IPS DF 6.9 (cell line): ENCODE measurements around the gene FAM81A.
"Not testable (repeated sequence)": the region's sequence is repeated elsewhere in the genome, so short reads cannot be mapped to it uniquely, and the experiment has no call there.

Experiments
- DNase-seq: peaks from one replicate; pipeline ENCODE4 v3.0.0-alpha.2; 2013; ENCODE audit warnings: low read depth, low spot score
- H3K27ac ChIP-seq: one replicate; pipeline ENCODE4 v1.5.1; 2013; ENCODE audit warnings: low read length, control low read depth
- H3K27me3 ChIP-seq: 2 replicates; pipeline ENCODE4 v1.6.1; 2013; ENCODE audit warnings: mild to moderate bottlenecking, low read length; ENCODE audit not compliant: control insufficient read depth, insufficient read depth
- H3K36me3 ChIP-seq: 2 replicates; pipeline ENCODE4 v1.6.1; 2013; ENCODE audit warnings: low read length; ENCODE audit not compliant: control insufficient read depth, insufficient read depth
- H3K4me1 ChIP-seq: 2 replicates; pipeline ENCODE4 v1.6.1; 2013; ENCODE audit warnings: low read length; ENCODE audit not compliant: control insufficient read depth, insufficient read depth
- H3K4me3 ChIP-seq: 2 replicates; pipeline ENCODE4 v1.5.1; 2013; ENCODE audit warnings: mild to moderate bottlenecking, low read length
- H3K9me3 ChIP-seq: 2 replicates; pipeline ENCODE4 v1.6.1; 2013; ENCODE audit warnings: low read length, inconsistent platforms; ENCODE audit not compliant: control insufficient read depth, insufficient read depth
- WGBS: extraction: QIAGEN DNeasy Blood & Tissue Kit; methylation state at CpG from one replicate; pipeline ENCODE4 v1.1.7; 2013; ENCODE audit warnings: mixed read lengths, missing lambda C conversion rate; ENCODE audit not compliant: insufficient read length, insufficient coverage; 5-methylcytosine and 5-hydroxymethylcytosine counted together

The FAM81A gene

DNA sequence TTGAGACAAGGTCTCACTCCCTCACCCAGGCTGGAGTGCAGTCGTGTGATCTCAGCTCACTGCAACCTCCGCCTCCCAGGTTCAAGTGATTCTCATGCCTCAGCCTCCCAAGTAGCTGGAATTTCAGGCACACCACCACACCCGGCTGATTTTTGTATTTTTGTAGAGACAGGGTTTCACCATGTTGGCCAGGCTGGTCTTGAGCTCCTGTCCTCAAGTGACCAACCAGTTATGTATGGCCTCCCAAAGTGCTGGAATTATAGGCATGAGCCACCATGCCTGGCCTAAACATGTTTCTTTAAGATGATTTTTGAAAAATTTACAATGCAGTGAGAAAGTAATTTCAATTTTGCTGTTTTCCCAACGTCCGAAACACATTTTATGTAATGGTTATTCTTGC lies 37.2 kb downstream of the FAM81A start:
- H3K27me3 ChIP-seq, H3K4me1 ChIP-seq, H3K27ac ChIP-seq, H3K36me3 ChIP-seq, DNase-seq, H3K4me3 ChIP-seq, H3K9me3 ChIP-seq: not testable (repeated sequence)
- no CpG with 5 or more reads among the region's 5 CpGs for WGBS

DNA sequence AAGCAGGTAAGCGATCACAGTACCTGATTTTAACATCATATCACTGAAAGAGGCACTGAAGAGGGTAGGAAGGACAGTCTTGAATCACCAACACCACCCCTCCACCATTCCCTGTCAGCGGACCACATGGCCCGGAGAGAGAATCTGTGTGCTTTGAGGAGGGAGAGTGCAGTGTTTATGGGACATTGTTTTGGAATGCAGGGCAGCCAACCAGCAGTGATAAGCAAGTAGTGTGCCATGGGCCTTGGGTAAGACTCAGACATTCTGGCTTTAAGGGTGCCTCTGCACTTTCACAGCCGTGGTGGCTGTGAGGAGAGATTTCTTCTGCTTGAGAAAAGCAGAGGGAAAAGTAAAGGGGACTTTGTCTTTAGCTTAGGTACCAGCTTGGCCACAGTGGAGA lies 46.4 kb downstream of the FAM81A start:
- WGBS, result no CpG with 5 or more reads among the region's 4 CpGs
- no peaks in the 10 kb centered on the region for H3K27me3 ChIP-seq
- no peak overlapping the region for H3K4me3 ChIP-seq
- no peaks in the 10 kb centered on the region for H3K36me3 ChIP-seq
- DNase-seq, result no peak
- no peaks in the 10 kb centered on the region for H3K4me1 ChIP-seq
- H3K27ac ChIP-seq, result no peak overlapping the region
- no peaks in the 10 kb centered on the region for H3K9me3 ChIP-seq

DNA sequence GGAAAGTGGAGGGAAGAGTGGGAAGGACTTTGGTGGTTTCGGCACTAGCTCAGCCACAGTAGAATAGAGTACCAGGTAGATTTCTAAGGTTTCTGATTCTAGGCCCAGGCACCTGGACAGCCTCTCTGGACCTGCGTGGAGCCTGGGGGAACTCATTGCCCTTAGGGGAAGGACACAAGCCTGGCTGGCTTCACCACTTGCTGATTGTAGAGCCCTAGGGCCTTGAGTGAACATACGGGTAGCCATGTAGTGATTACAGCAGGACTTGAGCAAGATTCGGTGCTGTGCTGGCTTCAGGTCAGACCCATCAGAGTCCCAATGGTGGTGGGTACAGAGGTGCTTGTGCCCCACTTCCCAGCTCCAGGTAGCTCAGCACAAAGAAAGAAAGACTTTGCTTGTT lies 47.0 kb downstream of the FAM81A start:
- no peak for DNase-seq
- no peaks in the 10 kb centered on the region for H3K9me3 ChIP-seq
- H3K27me3 ChIP-seq, result no peaks in the 10 kb centered on the region
- no CpG with 5 or more reads among the region's 4 CpGs for WGBS
- no peak overlapping the region for H3K27ac ChIP-seq
- H3K4me3 ChIP-seq, result no peak overlapping the region
- no peaks in the 10 kb centered on the region for H3K4me1 ChIP-seq
- H3K36me3 ChIP-seq, result no peaks in the 10 kb centered on the region

DNA sequence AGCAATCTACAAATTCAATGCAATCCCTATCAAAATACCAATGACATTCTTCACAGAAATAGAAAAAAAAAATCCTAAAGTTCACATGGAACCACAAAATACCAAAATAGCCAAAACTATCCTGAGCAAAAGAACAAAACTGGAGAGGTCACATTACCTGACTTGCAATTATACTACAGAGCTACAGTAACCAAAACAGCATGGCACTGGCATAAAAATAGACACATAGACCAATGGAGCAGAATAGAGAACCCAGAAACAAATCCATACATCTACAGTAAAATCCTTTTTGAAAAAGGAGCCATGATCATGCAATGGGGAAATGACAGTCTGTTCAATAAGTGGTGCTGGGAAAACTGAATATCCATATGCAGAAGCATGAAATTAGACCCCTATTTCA lies 51.5 kb downstream of the FAM81A start:
- not testable (repeated sequence) for DNase-seq, H3K4me1 ChIP-seq, H3K27me3 ChIP-seq, H3K27ac ChIP-seq, H3K9me3 ChIP-seq, H3K36me3 ChIP-seq, H3K4me3 ChIP-seq

DNA sequence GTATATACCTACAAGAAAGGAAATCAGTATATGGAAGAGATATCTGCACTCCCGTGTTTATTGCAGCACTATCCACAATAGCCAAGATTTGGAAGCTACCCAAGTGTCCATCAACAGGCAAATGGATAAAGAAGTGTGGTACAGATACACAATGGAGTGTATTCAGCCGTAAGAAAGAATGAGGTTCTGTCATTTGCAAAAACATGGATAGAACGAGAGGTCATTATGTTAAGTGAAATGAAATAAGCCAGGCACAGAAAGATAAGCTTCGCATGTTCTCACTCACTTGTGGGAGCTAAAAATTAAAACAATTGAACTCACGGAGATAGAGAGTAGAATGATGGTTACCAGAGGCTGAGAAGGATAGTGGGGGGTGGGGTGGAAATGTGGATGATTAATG lies 53.1 kb downstream of the FAM81A start:
- H3K4me3 ChIP-seq, result no peak overlapping the region
- H3K27ac ChIP-seq, result no peak overlapping the region
- no peak for DNase-seq
- H3K4me1 ChIP-seq, result peaks cover 1% of the 10 kb centered on the region; the same call in 1 of the 2 replicates
- WGBS, result no CpG with 5 or more reads among the region's 5 CpGs
- no peaks in the 10 kb centered on the region for H3K36me3 ChIP-seq
- no peaks in the 10 kb centered on the region for H3K9me3 ChIP-seq
- H3K27me3 ChIP-seq, result no peaks in the 10 kb centered on the region

DNA sequence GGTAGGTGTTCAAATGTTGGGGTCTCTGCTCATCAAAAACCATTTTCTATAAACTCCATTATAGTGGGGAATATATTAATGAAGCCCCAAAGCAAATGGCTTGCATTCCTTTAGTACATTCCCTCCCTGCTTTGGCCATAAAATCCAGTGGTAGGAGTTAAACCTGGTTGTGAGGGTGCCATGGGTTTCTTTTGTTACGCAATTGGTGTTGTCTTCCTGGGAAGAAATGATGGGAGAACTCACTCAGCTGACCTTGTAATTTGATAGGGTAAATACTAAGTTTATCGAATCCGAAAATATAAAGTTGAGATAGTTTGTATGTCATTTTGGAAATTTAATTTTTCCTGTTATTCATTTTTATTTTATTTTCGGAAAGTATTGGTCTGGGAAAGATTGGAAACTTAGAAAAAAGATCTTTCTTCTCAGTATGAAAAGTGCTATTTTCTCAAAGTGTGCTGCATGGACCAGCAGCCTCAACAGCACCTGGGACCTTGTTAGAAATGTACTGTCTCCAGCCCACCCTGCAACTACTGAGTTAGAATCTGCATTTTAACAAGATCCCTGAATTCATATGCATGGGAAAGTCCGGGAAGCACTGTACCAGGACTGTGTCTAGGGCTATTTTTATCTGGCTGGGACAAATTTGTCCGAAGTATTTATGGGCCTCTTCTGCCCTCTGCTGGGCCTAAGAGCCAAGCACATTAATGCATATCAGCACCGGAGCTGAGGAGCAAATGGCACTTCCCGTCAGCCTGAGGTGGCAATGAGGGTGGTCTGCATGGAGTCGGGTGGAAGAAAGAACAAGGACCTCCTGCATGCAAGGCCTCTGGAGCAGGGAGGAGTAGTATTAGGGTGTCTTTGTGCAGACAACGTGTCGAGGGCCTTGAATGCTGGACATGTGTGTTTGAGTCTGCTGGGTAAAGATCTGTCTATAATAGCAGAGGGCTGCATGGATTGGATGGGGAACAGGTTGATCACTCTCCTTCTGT lies 54.7 kb downstream of the FAM81A start:
- Histone ChIP-seq H3K9me3 (no peaks in the 10 kb centered on the region), H3K4me3 (no peak overlapping the region), H3K36me3 (no peaks in the 10 kb centered on the region), H3K4me1 (peaks cover 1% of the 10 kb centered on the region; the same call in 1 of the 2 replicates), H3K27me3 (no peaks in the 10 kb centered on the region), H3K27ac (no peak overlapping the region)
- no CpG with 5 or more reads among the region's 11 CpGs for WGBS
- DNase-seq, result peak; percentile 39

DNA sequence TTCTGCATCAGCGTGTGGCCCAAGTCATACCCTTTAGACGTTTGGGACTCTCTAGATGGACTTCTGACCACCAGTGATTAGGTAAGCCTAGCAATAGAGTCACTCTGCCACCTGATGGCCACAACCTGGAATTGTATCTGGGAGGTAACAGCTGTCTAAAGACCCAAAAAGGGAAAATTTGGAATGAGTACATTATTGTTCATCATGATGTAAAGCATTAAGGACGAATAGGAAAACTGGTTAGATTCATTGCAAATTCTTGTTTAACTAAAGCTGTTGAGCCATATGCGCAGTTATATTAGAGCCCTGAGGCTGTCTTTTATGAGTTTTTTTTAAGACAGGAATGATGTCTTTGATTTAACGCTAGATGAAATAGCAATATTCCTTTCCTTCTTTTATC lies 63.6 kb downstream of the FAM81A start:
- no peaks in the 10 kb centered on the region for H3K36me3 ChIP-seq
- peak; percentile 37 for DNase-seq

DNA sequence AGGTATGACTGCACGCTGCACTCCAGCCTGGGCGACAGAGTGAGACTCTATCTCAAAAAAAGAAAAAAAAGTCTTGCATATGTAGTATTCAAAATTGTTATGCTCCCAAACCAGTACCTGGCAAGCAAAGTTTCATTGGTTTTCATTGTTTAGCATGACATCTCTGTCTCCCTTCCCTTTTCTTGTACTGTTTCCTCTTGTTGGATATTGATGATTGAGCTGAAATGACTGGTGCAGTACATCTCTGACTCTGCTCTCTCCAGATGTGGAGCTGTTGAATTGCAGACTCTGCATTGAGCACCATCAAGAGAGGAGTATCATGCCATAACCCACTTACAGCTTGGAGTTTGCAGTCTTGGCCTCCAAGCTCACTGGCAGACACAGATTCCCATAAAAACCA lies 77.2 kb downstream of the FAM81A start:
- DNase-seq, result no peak
- no peaks in the 10 kb centered on the region for H3K9me3 ChIP-seq
- H3K27ac ChIP-seq, result no peak overlapping the region
- H3K4me3 ChIP-seq, result no peak overlapping the region
- H3K4me1 ChIP-seq, result no peaks in the 10 kb centered on the region
- no peaks in the 10 kb centered on the region for H3K27me3 ChIP-seq
- no peaks in the 10 kb centered on the region for H3K36me3 ChIP-seq
- WGBS, result no CpG with 5 or more reads among the region's 2 CpGs

More for the DNA sequence above, 63.6 kb downstream of the FAM81A start:
- Histone ChIP-seq H3K4me3 (no peak overlapping the region), H3K4me1 (no peaks in the 10 kb centered on the region), H3K27me3 (no peaks in the 10 kb centered on the region), H3K9me3 (no peaks in the 10 kb centered on the region), H3K27ac (no peak overlapping the region)
- WGBS, result no CpG with 5 or more reads among the region's 5 CpGs

DNA sequence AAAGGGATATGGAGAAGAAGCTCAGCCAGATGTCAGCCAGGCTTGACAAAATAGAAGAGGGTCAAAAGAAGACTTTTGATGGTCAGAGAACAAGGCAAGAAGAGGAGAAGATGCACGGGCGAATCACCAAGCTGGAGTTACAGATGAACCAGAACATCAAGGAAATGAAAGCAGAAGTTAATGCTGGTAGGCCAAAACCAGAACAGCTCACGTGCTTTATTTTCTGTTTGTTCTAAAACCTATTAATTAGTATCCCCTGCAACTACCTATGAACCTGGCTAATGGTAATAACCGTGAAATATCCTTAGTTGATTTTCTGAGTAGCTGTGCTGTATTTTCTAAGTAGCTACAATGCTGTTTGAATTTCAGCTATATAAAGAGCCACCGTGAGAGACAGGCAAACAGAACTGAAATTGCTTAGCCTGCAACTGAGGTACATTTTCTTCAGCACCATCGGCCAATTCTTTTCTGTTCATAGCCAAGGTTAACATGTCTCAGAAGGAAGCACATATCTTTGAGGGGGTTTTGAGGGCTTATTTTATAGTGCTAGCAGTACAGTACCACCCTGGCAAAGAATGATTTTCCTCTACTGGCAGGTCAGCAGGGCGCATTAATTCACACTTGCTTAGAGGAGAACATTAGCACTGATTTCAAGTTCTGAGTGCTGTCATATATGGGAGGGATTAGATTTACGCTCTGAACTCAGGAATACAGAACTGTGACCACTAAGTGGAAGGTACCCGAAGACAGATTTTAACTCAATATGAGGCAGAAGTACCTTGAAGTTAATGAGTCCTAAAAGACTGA lies 78.9 kb downstream of the FAM81A start:
- Histone ChIP-seq H3K4me3 (no peak overlapping the region), H3K4me1 (no peaks in the 10 kb centered on the region), H3K27ac (no peak overlapping the region), H3K9me3 (no peaks in the 10 kb centered on the region), H3K36me3 (no peaks in the 10 kb centered on the region), H3K27me3 (no peaks in the 10 kb centered on the region)
- no peak for DNase-seq
- no CpG with 5 or more reads among the region's 9 CpGs for WGBS

DNA sequence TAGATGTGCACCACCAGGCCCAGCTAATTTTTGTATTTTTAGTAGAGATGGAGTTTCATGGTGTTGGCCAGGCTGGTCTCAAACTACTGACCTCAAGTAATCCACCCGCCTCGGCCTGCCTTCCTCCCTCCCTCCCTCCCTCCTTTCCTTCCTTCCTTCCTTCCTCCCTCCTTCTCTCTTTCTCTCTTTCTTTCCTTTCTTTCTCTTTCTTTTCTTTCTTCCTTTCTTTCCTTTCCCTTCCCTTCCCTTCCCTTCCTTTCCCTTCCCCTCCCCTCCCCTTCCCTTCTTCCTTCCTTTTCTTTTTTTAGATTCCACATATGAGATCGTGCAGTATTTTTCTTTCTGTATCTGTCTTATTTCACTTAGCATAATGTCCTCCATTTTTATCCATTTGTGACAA lies 81.3 kb downstream of the FAM81A start:
- no peak for DNase-seq
- no CpG with 5 or more reads among the region's 3 CpGs for WGBS
- Histone ChIP-seq H3K36me3 (no peaks in the 10 kb centered on the region), H3K27me3 (no peaks in the 10 kb centered on the region), H3K9me3 (no peaks in the 10 kb centered on the region), H3K4me3 (no peak overlapping the region), H3K4me1 (no peaks in the 10 kb centered on the region), H3K27ac (no peak overlapping the region)
